Measurements from ENCODE around the gene TUBB6. TPM values are rescaled to one million over a fixed set of nuclear protein-coding genes. Genes with fewer than 3 reads are reported as not detected.

The TUBB6 gene
- polyA plus RNA-seq, 1 donor, result 58.9 TPM

DNA sequence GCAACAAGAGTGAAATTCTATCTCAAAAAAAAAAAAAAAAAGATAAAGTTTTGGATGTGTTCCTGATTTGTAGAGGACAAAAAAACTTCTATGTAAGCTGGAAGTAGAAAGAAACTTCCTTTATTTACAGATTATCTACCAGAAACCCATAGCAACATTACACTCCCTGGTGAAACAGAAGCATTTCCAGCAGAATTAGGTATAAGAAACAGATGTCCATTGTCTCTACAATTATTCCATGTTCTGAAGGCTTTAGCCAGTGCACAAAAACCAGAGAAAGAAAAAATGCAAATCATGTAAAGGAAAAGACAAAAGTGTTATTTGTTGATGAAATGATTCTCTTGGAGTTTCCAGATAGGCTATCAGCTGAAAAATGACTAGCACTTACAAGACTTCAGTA, 4.9 kb downstream of the TUBB6 start:
- DNase-seq, result no peak

DNA sequence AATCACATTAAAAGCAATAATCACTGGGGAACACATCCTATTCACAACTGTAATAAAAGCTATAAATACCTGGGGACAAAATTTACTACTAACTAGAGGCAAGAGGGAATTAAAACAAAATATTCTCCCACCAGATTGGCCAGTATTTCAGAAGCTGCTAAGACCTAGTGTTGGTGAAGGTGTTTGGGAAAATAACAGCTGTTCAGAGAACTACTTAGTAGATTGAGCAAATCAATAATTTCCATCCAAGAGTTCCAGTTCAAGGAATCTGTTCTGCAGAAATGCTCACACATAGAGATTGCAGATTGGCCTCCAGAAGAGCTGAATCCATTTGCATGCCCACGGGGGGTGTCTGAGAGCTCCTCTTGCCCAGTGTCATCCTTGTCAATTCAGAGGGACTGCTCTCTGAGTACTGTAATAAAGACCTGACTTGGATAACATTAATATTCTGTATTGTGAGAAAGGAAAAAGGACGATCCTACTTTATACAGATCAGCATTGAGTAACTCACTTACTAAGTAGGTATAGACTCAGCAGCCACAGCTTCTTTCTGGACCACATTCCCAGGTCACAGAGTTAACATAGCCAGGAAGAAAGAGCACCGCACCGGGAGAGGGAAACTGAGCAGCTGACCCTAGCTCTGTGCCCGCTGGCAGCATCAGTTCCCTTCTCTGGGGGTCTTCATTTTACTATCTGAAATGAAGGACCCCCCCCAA, 5.6 kb downstream of the TUBB6 start:
- DNase-seq, result no peak

DNA sequence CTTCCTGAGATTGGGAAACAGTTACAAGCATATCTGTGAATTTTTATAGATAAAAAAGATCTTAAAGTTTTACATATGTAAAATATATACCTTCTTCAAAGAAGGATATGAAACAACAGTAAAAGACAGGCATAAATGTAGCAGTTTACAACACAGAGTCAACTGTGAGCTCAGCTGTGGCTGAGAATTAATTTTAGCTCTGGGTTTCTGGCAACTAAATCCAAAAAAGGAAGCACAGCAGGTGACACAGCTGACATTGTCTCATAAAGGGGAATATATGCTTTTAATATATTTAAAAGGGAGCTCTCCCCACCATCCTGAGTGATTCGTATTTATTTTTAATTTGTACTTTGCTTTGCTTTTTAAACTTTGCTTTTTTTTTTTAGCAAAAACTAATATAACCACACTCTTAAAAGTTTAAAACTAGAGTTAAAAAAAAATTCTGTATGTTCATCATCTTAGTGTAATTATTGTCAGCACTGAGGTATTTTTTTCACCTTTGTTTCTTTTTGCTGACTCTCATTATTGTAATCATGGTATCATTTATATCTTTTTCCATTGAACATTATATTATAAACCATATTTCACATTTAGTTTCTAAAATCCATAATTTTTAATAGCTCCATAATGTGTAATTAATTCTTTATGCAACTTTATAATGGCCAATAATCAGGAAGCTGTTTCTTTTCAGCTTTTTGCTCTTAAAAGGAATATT, 6.7 kb downstream of the TUBB6 start:
- DNase-seq, result no peak

DNA sequence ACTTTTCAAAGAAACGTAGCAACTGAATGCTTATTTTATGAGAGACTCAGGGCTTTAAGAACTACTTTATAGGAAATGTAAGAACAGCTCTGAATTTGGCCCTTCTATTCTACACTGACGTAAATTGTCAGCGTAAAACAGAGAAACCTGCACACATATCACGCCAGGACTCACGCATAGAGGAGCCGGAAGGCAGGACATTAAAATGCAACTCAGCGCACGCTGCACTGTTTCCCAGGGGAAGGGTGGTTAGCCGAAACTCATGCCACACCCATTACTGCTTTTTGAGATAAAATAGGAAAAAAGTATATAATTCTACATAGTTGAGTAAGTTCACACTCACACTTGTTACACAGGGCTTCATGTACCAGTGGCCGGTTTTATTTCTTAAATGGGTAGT, 7.4 kb downstream of the TUBB6 start:
- DNase-seq, result no peak

DNA sequence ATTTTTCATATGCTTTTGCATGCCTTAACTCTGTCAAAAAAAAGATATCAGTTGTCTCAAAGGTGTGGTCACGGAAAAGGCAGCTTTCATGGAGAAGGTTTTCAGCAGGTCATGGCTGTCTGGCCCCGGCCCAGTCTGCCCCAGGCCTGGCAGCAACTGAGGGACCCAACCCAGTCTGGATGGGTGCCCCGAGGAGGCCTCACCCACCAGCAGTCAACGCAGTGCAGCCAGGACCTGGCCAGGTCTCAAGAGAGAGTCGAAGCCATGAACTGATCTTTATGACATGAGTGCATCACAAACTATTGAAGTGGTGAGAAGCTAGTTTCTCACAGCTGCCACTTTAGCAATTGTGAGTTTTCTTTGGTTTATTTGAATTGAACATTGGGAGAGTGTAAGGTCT, 7.9 kb downstream of the TUBB6 start:
- no peak for DNase-seq

DNA sequence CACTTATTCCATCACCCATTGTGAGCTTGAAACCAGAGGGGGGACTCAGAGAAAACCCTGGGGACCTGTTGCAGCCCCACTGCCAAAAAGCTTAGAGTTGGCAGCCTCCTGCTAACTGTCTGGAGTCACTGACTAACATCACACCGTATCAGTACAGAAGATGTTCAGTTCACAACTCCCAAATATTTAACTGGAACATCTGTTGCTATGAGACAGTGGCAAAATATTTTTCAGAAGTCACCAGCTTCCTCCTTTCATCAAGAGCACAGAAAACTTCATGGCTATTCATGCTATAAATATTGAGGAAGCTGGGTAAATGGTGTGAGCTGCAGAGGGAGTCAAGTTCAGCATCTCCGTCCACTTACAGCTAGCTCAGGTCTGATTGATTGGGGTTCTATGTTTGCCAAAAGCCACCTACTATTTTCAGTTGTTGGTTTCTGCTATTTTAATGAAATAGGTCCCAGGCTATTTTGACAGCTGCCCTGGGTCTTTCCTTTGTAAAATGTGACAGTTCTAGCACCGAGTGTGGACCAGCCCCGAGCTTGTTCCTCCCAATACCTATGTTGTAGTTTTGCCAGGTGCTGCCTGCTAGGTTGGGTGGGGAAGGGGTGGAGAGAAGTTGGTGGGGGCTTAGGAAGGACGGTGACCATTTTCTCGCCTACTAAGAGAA, 9.8 kb downstream of the TUBB6 start:
- DNase-seq, result no peak

DNA sequence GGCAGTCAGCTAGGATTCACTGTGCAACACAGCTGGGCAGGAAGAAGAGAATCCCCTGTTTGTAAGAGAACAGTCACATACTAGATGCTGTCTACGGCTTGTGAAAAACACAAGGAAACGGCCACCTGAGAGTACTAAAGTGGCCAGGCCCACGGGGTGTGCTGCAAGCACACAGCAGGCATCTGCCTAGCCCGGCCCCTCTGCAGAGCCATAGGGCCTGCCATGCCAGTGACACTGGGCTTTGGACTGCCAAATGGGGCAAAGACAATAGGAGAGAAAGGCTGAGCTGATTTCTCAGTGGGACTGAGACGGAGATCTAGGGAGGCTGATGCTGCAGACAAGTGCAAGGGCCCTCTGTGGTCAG, 10.3 kb downstream of the TUBB6 start:
- DNase-seq, result no peak

DNA sequence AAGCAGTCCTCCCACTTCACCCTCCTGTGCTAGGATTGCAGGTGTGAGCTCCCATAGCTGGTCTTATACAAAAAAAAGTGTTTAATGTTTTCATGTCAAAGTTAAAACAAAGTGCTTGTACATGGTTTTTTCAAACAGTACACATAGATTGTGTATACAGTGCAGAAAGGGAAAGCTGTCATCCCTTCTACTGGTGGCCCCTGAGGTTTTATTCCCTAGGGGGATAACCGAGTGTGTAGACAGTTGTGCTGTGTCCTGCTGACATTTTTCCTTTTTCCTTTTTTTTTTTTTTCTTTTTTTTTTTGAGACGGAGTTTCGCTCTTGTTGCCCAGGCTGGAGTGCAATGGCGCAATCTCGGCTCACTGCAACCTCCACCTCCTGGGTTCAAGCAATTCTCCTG, 10.8 kb downstream of the TUBB6 start:
- DNase-seq, result no peak

DNA sequence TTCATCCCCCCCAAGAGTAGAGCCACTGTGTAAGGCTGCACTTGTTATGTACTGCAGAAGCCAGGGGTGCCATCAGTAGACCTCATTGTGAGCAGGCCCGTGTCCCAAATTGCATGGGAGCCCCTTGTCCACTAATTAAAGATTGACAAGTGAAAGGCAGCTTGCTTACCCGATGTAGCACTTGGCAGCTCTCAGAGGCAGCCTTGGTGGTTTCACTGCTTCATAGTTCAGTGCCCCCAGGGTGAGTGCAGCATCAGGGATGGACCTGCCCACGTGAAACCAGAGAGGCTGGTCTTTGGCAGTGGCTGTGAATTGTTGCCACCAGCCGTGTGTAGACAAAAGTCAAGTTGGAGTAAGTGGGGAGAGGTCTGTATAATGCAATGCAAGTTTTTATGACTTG, 13.3 kb downstream of the TUBB6 start:
- DNase-seq, result no peak

DNA sequence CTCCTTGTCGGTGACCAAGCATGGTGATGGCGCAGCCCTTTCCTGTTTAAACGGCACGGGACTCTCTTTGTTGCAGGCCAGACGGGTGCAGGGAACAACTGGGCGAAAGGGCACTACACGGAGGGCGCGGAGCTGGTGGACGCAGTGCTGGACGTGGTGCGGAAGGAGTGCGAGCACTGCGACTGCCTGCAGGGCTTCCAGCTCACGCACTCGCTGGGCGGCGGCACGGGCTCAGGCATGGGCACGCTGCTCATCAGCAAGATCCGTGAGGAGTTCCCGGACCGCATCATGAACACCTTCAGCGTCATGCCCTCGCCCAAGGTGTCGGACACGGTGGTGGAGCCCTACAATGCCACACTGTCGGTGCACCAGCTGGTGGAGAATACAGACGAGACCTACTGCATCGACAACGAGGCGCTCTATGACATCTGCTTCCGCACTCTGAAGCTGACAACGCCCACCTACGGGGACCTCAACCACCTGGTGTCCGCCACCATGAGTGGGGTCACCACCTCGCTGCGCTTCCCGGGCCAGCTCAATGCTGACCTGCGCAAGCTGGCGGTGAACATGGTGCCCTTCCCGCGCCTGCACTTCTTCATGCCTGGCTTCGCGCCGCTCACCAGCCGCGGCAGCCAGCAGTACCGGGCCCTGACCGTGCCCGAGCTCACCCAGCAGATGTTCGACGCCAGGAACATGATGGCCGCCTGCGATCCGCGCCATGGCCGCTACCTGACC, 17.1 kb downstream of the TUBB6 start:
- DNase-seq, result no peak

DNA sequence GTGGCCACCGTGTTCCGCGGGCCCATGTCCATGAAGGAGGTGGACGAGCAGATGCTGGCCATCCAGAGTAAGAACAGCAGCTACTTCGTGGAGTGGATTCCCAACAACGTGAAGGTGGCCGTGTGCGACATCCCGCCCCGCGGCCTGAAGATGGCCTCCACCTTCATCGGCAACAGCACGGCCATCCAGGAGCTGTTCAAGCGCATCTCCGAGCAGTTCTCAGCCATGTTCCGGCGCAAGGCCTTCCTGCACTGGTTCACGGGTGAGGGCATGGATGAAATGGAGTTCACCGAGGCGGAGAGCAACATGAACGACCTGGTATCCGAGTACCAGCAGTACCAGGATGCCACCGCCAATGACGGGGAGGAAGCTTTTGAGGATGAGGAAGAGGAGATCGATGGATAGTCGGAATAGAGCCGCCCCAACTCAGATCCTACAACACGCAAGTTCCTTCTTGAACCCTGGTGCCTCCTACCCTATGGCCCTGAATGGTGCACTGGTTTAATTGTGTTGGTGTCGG, 17.7 kb downstream of the TUBB6 start:
- DNase-seq, result no peak

DNA sequence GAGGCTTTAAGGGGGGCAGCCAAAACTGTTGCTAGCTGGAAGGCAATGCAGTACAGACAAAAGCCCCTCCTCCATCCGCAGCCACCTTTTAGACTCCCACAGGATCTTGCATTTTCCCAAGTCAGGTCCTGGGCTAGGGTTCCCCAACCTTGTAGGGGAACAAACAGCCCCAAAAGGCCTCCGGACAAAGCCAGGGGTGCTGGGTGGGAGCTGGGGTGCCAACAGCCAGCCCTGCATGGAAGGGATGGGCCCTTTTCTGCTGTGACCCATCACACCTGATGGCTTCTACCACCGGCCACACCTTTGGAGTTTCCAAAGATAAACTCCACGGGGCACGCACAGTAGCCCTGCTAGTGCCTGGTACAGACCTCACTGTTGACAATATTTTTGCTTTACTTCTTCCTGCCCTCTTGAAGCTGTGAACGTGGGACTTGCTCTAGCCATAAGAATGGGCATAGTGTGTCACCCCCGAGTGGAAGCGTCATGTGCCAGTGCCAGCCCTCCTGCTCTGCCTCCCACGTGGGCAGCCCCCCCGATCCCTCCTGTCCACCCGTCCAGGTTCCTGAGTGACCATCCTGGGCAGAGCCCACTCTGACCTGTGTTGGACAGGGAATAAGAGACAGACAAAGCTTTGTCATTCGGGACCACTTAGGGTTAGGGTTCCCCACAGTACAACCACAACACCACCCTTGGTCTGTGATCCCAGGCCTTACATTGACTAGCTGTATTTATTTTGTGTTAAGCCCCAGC, 18.8 kb downstream of the TUBB6 start:
- no peak for DNase-seq

DNA sequence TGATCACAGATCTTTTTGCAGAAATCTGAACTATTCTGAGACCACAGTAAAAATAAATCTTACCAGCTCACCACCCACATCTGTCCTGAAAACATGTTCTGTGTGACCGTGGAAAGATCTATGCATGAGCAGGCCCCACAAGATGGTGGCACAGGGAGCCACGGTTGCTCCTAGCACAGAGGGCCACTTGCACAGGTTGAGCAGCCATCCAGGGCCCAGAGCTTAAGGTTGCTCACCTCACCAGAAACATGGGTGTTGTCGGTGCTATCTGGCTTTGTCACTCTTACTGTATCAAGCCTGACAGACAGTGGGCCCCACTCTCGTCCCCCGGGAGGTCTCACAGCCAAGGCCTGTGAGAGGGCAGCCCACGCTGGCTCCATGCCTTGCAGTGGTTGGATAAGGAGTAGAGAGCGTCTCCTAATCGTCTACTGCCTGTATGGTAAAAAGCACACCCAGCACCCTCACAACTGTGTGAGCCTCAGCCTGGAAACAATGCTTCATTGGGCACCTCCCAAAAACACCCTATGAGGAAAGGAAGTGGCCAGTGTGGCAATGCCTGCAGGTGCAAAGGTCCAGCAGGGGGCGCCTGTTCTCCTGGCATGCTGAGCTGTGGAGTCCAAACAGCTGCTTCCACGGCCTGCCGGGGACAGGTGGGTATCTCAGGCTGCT, 19.6 kb downstream of the TUBB6 start:
- DNase-seq, result no peak

DNA sequence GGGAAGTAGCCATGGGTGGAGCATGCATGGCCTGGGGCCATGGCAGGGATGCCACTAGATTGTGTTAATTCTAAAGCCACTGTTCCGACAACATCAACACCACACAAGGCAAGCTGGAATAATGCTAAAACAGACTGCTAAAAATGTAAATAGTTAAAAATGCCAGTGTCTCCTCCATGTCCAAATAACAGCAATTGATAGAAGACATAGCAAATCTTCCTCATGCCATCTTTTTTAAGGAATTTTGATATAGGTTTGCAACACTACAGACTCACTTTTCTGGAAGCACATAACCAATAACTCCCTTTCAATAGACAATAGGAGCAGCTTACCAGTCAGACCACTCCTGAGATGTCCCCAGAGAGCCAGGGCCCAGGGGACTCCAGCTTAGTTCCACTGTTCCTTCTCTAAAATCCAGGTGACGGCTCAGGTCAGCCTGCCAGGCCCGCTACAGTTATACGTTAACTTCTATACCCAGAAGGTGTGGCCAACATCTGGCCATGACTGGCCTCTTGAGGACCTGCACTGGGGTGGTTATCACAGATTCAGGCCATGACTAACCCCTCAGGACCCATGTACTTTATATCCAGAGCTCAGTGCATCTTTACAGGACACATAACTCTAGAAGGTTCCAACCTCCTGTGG, 20.3 kb downstream of the TUBB6 start:
- no peak for DNase-seq

DNA sequence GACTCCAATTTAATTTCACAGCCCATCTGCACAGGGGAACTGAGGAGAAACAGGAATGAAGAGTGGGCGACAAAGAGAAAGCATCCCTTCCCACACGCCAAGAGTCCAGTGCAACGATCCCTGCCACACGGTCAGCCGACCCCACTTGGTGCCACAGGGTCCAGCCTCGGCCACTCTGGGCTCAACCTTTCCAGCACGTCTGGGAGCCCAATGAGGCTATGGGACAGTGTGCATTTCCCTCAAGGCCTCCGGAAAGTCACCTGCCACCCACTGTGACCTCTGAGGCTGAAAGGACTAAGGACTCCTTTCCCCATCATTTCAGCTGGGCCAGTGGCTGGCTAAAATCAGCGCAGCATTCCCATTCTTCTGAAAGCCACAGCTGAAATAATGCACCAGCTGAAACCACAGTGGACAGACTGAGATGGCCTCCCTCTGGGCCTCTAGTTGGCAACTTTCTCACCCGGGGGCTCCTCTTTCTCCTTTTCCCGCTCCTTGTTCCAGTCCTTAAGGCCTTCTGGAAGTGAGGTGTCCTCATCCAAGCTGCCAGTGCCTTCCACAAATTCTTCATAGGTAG, 21.2 kb downstream of the TUBB6 start:
- no peak for DNase-seq

DNA sequence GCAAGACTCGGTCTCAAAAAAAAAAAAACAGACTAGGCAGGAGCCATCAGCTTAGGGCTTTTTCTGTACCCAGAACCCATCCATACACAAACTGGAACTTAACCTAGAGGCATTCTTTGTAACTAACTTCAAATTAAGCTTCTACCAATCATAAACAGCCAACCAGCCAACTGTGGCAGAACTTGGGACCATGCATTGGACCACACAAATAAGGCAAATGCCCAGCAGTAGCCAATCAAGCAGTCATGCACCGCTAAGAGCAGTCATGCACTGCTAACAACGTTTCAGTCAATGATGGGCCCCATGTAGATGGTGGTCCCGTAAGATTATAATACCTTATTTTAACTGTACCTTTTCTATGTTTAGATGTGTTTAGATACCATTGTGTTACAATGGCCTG, 22.7 kb downstream of the TUBB6 start:
- DNase-seq, result no peak

DNA sequence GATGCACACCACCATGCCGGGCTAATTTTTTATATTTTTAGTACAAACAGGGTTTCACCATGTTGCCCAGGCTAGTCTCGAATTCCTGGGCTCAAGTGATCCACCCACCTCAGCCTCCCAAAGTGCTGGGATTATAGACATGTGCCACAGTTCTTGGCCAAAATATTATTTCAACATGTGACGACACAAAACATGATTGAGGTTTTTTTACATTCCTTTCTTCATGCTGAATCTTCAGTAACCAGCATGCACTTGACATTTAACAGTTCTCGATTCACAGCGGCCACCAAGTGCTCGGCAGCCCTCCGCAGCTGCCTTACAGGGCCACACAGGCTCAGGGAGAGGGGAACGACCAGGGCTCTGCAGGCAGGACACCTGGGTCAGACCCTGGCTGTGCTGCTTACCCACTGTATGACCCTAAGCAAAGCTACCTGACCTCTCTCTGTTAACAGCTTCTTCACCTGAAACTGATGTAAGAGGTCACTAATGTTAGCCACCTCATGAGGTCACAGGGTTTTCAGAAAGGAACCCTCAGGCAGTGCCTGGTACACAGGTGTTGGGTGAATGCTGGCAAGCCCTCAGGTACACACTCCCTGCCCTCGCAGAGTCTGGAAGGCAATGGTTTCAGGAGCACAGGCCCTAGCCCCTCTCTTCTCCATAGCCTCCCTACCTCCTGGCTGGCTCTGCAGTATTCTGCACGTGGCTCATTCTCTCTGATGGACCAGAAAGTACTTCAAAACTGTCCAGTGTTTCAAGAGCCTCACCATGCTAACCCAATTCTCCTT, 25.7 kb downstream of the TUBB6 start:
- DNase-seq, result no peak

DNA sequence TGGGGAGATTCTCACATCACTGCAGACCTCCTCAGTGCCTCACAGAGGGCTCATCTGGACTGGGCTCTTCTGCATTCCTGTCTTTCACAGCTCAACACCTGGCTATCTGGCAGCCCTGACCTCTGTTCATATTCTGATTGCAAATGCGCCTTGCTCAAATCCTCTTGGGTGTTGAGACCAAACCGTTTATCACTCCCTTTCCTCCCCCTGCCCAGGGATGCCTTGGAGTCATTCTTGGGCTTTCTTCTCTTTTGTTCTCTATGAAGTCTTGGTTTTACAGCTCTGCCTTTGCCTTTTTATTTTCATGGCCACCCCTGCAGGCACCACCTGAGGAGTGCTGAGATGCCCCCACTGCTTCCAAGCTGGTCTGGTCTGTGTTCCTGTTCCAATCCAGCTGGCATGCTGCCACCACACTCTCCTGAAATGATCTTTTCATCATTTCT, 26.3 kb downstream of the TUBB6 start:
- no peak for DNase-seq

DNA sequence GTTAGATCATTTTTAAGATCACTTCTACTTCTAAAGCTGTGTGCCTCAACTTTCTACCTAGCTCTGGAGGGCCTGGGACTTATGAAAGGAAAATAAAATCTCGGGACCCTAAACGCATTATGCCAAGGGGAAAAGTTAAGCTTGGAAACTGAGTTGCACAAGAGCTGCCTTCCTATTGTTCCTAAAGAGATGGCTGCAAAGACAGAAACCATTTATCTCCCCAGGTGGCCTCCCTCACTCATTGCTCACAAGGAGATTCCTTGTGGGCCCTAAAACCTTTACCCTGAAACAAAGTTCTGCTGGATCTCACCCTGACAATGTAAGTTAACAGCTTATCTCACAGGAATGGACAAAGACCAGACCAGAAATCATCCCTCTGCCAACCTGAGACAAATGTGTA, 26.8 kb downstream of the TUBB6 start:
- DNase-seq, result no peak

Data from left kidney (tissue), 2 donors.